ENCODE data around the gene NDUFS7. TPM values are rescaled to one million over a fixed set of nuclear protein-coding genes. Genes with fewer than 3 reads are reported as not detected.

NDUFS7 gene
- total RNA-seq, 1 donor: 33.7 TPM

DNA sequence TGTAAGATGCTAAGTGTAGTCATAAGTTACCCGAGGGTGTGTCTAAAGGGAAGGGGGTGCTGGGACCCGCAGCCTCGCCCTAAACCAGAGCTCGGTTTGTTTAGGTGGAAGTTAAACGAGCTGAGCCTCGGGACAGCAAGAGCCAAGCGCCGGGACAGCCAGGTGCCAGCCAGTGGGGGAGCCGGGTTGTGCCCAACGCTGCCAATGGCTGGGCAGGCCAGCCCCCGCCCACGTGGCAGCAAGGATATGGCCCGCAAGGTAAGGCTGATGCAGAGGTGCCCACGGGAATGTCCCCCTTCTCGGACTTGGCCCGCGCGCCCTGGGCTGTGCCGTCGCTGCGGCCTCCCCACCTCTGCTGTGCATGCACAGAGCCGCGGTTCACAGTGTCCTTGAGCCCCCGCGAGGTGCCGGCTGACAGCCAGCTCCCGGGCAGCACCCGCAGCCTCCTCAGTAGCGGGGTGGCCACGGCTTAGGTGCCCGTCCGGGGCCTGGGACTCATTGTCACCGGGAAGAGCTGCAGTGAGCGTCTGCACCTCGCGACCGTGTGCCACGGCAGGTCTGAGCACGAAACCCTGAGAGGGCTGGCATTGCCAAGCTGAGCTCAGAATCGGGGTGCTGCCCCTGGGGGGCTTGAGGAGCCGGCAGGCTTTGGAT is 45.2 kb downstream of the NDUFS7 start:
- no peak overlapping the region for H3K4me3 ChIP-seq (ENCODE audit: low read depth, low read length)
- no peak for DNase-seq (ENCODE audit: low read depth)
- TF ChIP-seq, protein P1, sequence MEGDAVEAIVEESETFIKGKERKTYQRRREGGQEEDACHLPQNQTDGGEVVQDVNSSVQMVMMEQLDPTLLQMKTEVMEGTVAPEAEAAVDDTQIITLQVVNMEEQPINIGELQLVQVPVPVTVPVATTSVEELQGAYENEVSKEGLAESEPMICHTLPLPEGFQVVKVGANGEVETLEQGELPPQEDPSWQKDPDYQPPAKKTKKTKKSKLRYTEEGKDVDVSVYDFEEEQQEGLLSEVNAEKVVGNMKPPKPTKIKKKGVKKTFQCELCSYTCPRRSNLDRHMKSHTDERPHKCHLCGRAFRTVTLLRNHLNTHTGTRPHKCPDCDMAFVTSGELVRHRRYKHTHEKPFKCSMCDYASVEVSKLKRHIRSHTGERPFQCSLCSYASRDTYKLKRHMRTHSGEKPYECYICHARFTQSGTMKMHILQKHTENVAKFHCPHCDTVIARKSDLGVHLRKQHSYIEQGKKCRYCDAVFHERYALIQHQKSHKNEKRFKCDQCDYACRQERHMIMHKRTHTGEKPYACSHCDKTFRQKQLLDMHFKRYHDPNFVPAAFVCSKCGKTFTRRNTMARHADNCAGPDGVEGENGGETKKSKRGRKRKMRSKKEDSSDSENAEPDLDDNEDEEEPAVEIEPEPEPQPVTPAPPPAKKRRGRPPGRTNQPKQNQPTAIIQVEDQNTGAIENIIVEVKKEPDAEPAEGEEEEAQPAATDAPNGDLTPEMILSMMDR (IDR thresholded peaks at IDR 0.05; ENCODE audit: insufficient read depth, low read depth, low read length): no peak

DNA sequence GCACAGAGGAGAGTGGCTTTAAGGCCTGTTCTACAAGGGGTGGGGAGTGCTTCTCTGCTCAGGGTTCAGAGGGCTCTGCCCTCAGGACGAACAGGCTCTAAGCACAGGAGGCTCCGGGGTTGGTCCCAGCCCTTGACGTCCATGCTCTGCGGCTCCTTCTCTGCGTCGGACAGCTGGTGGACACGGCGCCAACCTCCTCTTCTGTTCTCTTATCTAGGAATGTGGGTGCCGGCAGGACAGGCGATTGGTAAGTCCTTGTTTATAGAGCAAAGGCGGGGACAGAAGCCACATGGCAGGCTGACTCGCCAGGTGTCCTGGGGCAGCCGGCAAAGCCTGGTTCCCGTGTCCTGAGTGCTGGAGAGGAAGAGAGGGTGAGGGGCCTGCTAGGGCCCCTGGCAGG is 46.0 kb downstream of the NDUFS7 start:
- no peak overlapping the region for H3K4me3 ChIP-seq (ENCODE audit: low read depth, low read length)
- DNase-seq (ENCODE audit: low read depth): peak; percentile 75
- TF ChIP-seq, protein P1 (IDR thresholded peaks at IDR 0.05; ENCODE audit: insufficient read depth, low read depth, low read length): no peak

DNA sequence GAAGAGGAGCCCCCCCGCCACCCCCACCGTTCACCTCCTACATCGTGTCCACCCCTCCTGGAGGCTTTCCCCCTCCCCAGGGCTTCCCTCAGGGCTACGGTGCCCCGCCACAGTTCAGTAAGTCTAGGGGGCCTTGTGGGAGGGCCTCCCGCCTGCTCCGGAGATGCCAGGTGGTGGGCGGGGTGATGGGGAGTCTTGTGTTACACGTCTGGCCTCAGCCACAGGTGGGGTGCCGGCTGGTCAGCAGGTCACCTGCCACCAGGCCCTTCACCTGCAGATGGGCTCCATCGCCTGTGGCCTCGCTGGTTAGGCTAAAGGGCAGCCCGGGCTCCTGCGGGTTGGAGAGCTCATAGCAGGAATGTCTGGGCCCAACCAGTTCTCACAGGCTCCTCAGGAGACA is 46.5 kb downstream of the NDUFS7 start:
- DNase-seq (ENCODE audit: low read depth): no peak
- TF ChIP-seq, protein P1 (IDR thresholded peaks at IDR 0.05; ENCODE audit: insufficient read depth, low read depth, low read length): no peak

DNA sequence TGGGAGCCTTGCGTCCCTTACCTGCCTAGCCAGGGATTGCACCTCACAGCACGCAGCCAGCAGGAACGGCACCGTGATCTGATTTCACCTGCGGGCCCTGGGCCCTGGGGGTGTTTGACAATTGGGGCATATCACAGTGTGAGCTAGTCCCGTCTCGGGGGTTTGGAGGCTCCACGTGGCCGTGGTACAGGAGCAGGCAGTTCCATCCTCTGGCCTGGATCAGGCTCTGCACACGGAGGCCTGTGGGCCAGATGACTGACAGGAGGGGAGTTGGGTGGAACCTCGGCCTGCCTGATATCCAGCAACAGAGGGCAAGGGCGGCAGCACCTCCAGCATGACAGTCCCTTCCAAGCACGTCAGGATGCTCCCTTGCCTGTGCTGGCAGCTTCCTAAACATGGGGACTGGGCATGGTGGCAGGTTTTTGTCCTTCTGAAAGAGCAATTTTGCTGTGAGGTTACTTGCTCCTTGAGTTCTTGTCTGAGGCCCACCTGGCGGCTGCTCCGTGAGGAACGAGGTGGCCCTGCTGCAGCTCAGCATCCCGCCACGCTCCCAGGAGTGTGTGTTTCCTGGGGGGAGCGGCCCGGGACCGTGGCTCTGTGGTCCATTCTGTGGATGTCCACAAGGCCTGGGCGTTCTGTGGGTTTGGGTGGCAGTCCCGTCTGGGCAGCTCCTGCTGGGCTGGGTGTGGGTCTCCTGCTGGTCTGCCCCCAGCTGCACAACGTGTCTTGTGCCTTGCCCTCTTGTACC is 48.2 kb downstream of the NDUFS7 start:
- TF ChIP-seq, protein P1 (IDR thresholded peaks at IDR 0.05; ENCODE audit: insufficient read depth, low read depth, low read length): no peak
- DNase-seq (ENCODE audit: low read depth): no peak
- no peak overlapping the region for H3K4me3 ChIP-seq (ENCODE audit: low read depth, low read length)

More for the DNA sequence above, 46.5 kb downstream of the NDUFS7 start:
- no peak overlapping the region for H3K4me3 ChIP-seq (ENCODE audit: low read depth, low read length)

DNA sequence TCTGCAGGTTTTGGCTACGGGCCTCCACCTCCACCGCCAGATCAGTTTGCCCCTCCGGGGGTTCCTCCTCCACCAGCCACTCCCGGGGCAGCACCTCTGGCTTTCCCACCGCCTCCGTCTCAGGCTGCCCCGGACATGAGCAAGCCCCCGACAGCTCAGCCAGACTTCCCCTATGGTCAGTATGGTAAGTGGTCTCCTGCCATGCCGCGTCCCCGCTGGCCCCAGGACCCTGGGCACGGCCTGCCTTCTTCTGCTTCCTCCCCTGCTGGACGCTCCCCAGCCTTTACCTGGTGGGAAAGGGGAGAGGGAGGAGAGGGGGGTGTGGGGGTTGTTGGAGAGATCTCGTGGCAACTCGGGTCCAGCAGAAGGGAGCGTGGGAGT is 48.8 kb downstream of the NDUFS7 start:
- TF ChIP-seq, protein P1 (IDR thresholded peaks at IDR 0.05; ENCODE audit: insufficient read depth, low read depth, low read length): no peak
- H3K4me3 ChIP-seq (ENCODE audit: low read depth, low read length): no peak overlapping the region

DNA sequence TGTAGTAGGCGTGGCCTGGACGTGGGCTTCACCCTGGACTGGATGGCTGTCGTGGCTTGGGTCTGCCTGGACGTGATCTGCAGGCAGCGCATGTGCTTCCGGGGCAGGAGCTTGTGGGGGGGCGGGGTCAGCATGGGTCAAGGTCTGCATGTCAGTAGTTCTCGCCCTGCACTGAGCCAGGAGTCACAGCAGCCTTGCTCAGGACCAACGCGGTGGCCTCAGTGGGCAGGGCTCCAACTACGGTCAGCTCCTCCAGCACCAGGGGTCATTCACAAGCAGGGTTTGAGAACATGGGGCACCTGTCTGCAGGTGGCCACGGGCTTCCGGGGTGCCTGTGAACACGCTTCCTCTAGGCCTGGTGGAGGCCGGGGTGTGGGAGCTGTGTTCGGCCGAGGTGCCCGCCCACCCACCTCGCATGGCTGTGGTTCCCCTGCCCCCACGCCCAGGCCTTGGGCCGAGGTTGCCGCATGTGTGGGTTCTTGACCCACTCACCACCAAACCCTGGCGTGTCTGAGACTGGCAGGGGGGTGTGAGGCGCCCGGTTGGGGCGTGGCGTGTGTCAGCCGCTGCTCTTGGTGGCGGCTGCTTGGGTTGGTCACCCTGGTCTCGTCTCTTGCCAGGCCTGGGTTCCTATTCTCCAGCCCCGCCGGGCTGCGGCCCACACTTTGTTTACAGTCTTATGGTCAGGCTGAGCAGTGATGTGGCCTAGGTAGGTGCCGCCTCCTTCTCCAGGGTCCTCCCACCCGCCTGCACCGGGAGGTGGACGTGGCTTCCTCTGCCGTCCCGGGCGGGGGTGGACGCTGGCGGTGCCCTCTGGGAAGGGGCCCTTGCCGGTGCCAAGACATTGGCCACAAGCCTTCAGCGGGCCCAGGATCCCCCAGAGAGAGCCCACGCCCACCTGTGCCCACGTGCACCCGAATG is 49.7 kb downstream of the NDUFS7 start:
- H3K4me3 ChIP-seq (ENCODE audit: low read depth, low read length): no peak overlapping the region
- DNase-seq (ENCODE audit: low read depth): no peak
- TF ChIP-seq, protein P1 (IDR thresholded peaks at IDR 0.05; ENCODE audit: insufficient read depth, low read depth, low read length): no peak

More for the DNA sequence above, 48.8 kb downstream of the NDUFS7 start:
- DNase-seq (ENCODE audit: low read depth): no peak

All from fibroblast of villous mesenchyme (primary cell).